ENCODE results near the gene TCF12.
"Not testable (repeated sequence)": the region's sequence is repeated elsewhere in the genome, so short reads cannot be mapped to it uniquely, and the experiment has no call there.

TCF12 gene

GRCh38 chr15:57079446-57079845 is 161.0 kb downstream of the TCF12 start:
- FAIRE-seq (no peak), DNase-seq (ENCODE audit: extremely low spot score, insufficient read length, low read depth) (no peak)

GRCh38 chr15:57079931-57080620 is 161.6 kb downstream of the TCF12 start:
- DNase-seq (ENCODE audit: extremely low spot score, insufficient read length, low read depth) (no peak), FAIRE-seq (no peak)

- DNase-seq (ENCODE audit: extremely low spot score, insufficient read length, low read depth): no peak
- FAIRE-seq: no peak
Measured at GRCh38 chr15:57082054-57082728, 163.7 kb downstream of the TCF12 start.

- FAIRE-seq (no peak), DNase-seq (ENCODE audit: extremely low spot score, insufficient read length, low read depth) (no peak)
Measured at GRCh38 chr15:57084192-57084591, 165.7 kb downstream of the TCF12 start.

- no peak for FAIRE-seq
- no peak for DNase-seq (ENCODE audit: extremely low spot score, insufficient read length, low read depth)
Measured at GRCh38 chr15:57085267-57085666, 166.8 kb downstream of the TCF12 start.

GRCh38 chr15:57086857-57087427 is 168.5 kb downstream of the TCF12 start:
- FAIRE-seq: no peak
- no peak for DNase-seq (ENCODE audit: extremely low spot score, insufficient read length, low read depth)

GRCh38 chr15:57089815-57090495 is 171.5 kb downstream of the TCF12 start:
- DNase-seq (ENCODE audit: extremely low spot score, insufficient read length, low read depth) (no peak), FAIRE-seq (no peak)

GRCh38 chr15:57090496-57090859 is 172.0 kb downstream of the TCF12 start:
- no peak for FAIRE-seq

GRCh38 chr15:57091636-57092035 is 173.2 kb downstream of the TCF12 start:
- no peak for FAIRE-seq
- DNase-seq (ENCODE audit: extremely low spot score, insufficient read length, low read depth): no peak

More at GRCh38 chr15:57090496-57090859, 172.0 kb downstream of the TCF12 start:
- DNase-seq (ENCODE audit: extremely low spot score, insufficient read length, low read depth): no peak

GRCh38 chr15:57092252-57092651 is 173.8 kb downstream of the TCF12 start:
- no peak for FAIRE-seq
- no peak for DNase-seq (ENCODE audit: extremely low spot score, insufficient read length, low read depth)

GRCh38 chr15:57094321-57095257 is 176.1 kb downstream of the TCF12 start:
- DNase-seq (ENCODE audit: extremely low spot score, insufficient read length, low read depth) (no peak), FAIRE-seq (no peak)

GRCh38 chr15:57095896-57096295 is 177.5 kb downstream of the TCF12 start:
- no peak for FAIRE-seq
- no peak for DNase-seq (ENCODE audit: extremely low spot score, insufficient read length, low read depth)

GRCh38 chr15:57097246-57097645 is 178.8 kb downstream of the TCF12 start:
- FAIRE-seq (no peak), DNase-seq (ENCODE audit: extremely low spot score, insufficient read length, low read depth) (no peak)

GRCh38 chr15:57097919-57098543 is 179.6 kb downstream of the TCF12 start:
- not testable (repeated sequence) for DNase-seq (ENCODE audit: extremely low spot score, insufficient read length, low read depth)
- peak; percentile 12 for FAIRE-seq

- FAIRE-seq (no peak), DNase-seq (ENCODE audit: extremely low spot score, insufficient read length, low read depth) (no peak)
Measured at GRCh38 chr15:57098896-57099295, 180.5 kb downstream of the TCF12 start.

GRCh38 chr15:57100136-57100539 is 181.7 kb downstream of the TCF12 start:
- FAIRE-seq: peak; percentile 79
- DNase-seq (ENCODE audit: extremely low spot score, insufficient read length, low read depth): no peak

GRCh38 chr15:57102858-57103257 is 184.4 kb downstream of the TCF12 start:
- no peak for FAIRE-seq
- no peak for DNase-seq (ENCODE audit: extremely low spot score, insufficient read length, low read depth)

- DNase-seq (ENCODE audit: extremely low spot score, insufficient read length, low read depth): no peak
- no peak for FAIRE-seq
Measured at GRCh38 chr15:57108296-57108695, 189.9 kb downstream of the TCF12 start.

- FAIRE-seq (no peak), DNase-seq (ENCODE audit: extremely low spot score, insufficient read length, low read depth) (no peak)
Measured at GRCh38 chr15:57109005-57109404, 190.6 kb downstream of the TCF12 start.

All from GM18507 (cell line).